Tracheal epithelial cell (primary cell): ENCODE results near the gene MINAR1. TPM values are rescaled to one million over a fixed set of nuclear protein-coding genes. Genes with fewer than 3 reads are reported as not detected.

Experiments
- total RNA-seq: library from RNA; depleted of rRNA; stranded (reverse); fragments of >200 nt; gene quantifications from 2 replicates; pipeline ENCODE4 v1.2.1, GENCODE V29; 2014

Gene MINAR1, protein sequence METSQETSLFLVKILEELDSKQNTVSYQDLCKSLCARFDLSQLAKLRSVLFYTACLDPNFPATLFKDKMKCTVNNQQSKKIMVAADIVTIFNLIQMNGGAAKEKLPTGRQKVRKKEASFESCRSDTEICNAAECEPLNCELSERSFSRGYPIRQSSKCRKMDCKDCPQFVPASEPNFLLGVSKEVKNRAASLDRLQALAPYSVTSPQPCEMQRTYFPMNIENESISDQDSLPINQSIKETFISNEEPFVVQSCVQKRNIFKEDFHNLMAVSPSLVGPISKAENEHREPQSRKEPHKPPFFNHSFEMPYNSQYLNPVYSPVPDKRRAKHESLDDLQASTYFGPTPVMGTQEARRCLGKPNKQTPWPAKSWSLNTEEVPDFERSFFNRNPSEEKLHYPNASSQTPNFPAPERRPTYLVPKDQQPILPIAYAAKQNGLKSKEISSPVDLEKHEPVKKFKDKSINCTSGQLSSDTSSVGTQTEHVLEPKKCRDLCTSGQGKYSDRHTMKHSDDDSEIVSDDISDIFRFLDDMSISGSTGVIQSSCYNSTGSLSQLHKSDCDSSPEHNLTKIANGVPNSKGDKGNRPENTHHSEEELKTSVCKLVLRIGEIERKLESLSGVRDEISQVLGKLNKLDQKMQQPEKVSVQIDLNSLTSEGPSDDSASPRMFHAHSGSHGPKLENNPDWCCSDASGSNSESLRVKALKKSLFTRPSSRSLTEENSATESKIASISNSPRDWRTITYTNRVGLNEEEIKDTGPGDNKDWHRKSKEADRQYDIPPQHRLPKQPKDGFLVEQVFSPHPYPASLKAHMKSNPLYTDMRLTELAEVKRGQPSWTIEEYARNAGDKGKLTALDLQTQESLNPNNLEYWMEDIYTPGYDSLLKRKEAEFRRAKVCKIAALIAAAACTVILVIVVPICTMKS
- 0.24 and 0.64 TPM in 2 replicates for total RNA-seq

GRCh38 chr15:79431636-79432344 lies at the start of gene MINAR1:
TSS of gene MINAR1 (plus strand) at chr15:79432336. CDS start at chr15:79456148, 23,812 bp downstream.

Other genes starting within 250 kb of the MINAR1 start
- not detected in 2 replicates for gene ANKRD34C, start 149.6 kb upstream of the MINAR1 start, total RNA-seq
- 113 and 132 TPM in 2 replicates for gene TMED3, start 121.2 kb upstream of the MINAR1 start, total RNA-seq